ENCODE data around the gene IL34.

IL34 gene

GRCh38 chr16:70689035-70689969 lies 42.9 kb downstream of the IL34 start:
- DNase-seq (ENCODE audit: low read depth): no peak

- no peak for DNase-seq (ENCODE audit: low read depth)
These were observed 43.9 kb downstream of the IL34 start for GRCh38 chr16:70689970-70690891.

GRCh38 chr16:70691223-70692129 lies 45.1 kb downstream of the IL34 start:
- DNase-seq (ENCODE audit: low read depth): peak; percentile 100

GRCh38 chr16:70692130-70692872 lies 45.9 kb downstream of the IL34 start:
- DNase-seq (ENCODE audit: low read depth): no peak

- DNase-seq (ENCODE audit: low read depth): peak; percentile 76
These were observed 46.7 kb downstream of the IL34 start for GRCh38 chr16:70692873-70693671.

GRCh38 chr16:70694088-70694867 lies 47.9 kb downstream of the IL34 start:
- DNase-seq (ENCODE audit: low read depth): peak; percentile 97

- DNase-seq (ENCODE audit: low read depth): no peak
These were observed 48.5 kb downstream of the IL34 start for GRCh38 chr16:70694868-70695218.

- peak; percentile 64 for DNase-seq (ENCODE audit: low read depth)
These were observed 49.1 kb downstream of the IL34 start for GRCh38 chr16:70695331-70696070.

- DNase-seq (ENCODE audit: low read depth): no peak
These were observed 50.0 kb downstream of the IL34 start for GRCh38 chr16:70696355-70696754.

- peak; percentile 31 for DNase-seq (ENCODE audit: low read depth)
These were observed 50.7 kb downstream of the IL34 start for GRCh38 chr16:70696952-70697593.

GRCh38 chr16:70697594-70698170 lies 51.3 kb downstream of the IL34 start:
- DNase-seq (ENCODE audit: low read depth): peak; percentile 86

GRCh38 chr16:70698901-70699300 lies 52.5 kb downstream of the IL34 start:
- DNase-seq (ENCODE audit: low read depth): no peak

- DNase-seq (ENCODE audit: low read depth): no peak
These were observed 53.3 kb downstream of the IL34 start for GRCh38 chr16:70699696-70700095.

- DNase-seq (ENCODE audit: low read depth): no peak
These were observed 54.0 kb downstream of the IL34 start for GRCh38 chr16:70700101-70701020.

GRCh38 chr16:70701036-70701435 lies 54.7 kb downstream of the IL34 start:
- no peak for DNase-seq (ENCODE audit: low read depth)

- DNase-seq (ENCODE audit: low read depth): no peak
These were observed 55.2 kb downstream of the IL34 start for GRCh38 chr16:70701596-70701995.

- DNase-seq (ENCODE audit: low read depth): peak; percentile 37
These were observed 55.6 kb downstream of the IL34 start for GRCh38 chr16:70701998-70702397.

All from EH (cell line).